Neural cell (in vitro differentiated cells): Measurements from ENCODE around the gene CDKL4. TPM values are rescaled to one million over a fixed set of nuclear protein-coding genes. Genes with fewer than 3 reads are reported as not detected.

Experiments used
- H2AFZ ChIP-seq: fragments of 200-600, 300-800 bp; sonication (generic), shearing (Covaris generic); 2 replicates; pipeline ENCODE4 v1.6.0; 2014; ENCODE audit warnings: low read depth, mild to moderate bottlenecking, antibody characterized with exemption, low read length, moderate library complexity
- H3F3A ChIP-seq: fragments of 200-600 bp; shearing (Covaris generic); 2 replicates; pipeline ENCODE4 v1.6.1; 2016; ENCODE audit warnings: mild to moderate bottlenecking, moderate library complexity, mixed read lengths, antibody characterized with exemption, low read length; ENCODE audit not compliant: insufficient read depth, poor library complexity, severe bottlenecking
- H3K27ac ChIP-seq: fragments of 200-600, 300-800 bp; sonication (generic), shearing (Covaris generic); 2 replicates; pipeline ENCODE4 v1.5.1; 2014; ENCODE audit warnings: mild to moderate bottlenecking, low read length, moderate library complexity
- H3K27me3 ChIP-seq: fragments of 300-800, 200-600 bp; sonication (generic), shearing (Covaris generic); 2 replicates; pipeline ENCODE4 v1.6.0; 2014; ENCODE audit warnings: mild to moderate bottlenecking, low read depth, low read length, moderate library complexity; ENCODE audit not compliant: insufficient read depth
- H3K36me3 ChIP-seq: fragments of 300-800, 200-600 bp; sonication (generic), shearing (Covaris generic); 2 replicates; pipeline ENCODE4 v1.5.1; 2014; ENCODE audit warnings: mild to moderate bottlenecking, antibody characterized with exemption, low read length, moderate library complexity; ENCODE audit not compliant: insufficient read depth
- H3K4me2 ChIP-seq: fragments of 300-800, 200-600 bp; sonication (generic), shearing (Covaris generic); 2 replicates; pipeline ENCODE4 v1.6.0; 2014; ENCODE audit warnings: mild to moderate bottlenecking, low read length
- H3K4me3 ChIP-seq: fragments of 300-800, 200-600 bp; sonication (generic), shearing (Covaris generic); 2 replicates; pipeline ENCODE4 v1.5.1; 2014; ENCODE audit warnings: mild to moderate bottlenecking, low read length, moderate library complexity
- H3K79me2 ChIP-seq: fragments of 200-600 bp; shearing (Covaris generic); replicated peaks from 2 replicates; pipeline ENCODE4 v1.6.0; 2014; ENCODE audit warnings: mild to moderate bottlenecking, low read length, moderate library complexity; ENCODE audit not compliant: insufficient read depth
- H3K9ac ChIP-seq: fragments of 300-800, 200-600 bp; sonication (generic), shearing (Covaris generic); 2 replicates; pipeline ENCODE4 v1.6.1; 2016; ENCODE audit warnings: mild to moderate bottlenecking, low read length, mixed read lengths
- H3K9me2 ChIP-seq: fragments of 200-600 bp; shearing (Covaris generic); 2 replicates; pipeline ENCODE4 v1.6.1; 2016; ENCODE audit warnings: mild to moderate bottlenecking, low read length, mixed read lengths; ENCODE audit not compliant: insufficient read depth
- H3K9me3 ChIP-seq: fragments of 200-600, 300-800 bp; sonication (generic), shearing (Covaris generic); 2 replicates; pipeline ENCODE4 v1.6.1; 2016; ENCODE audit warnings: mild to moderate bottlenecking, mixed run types, low read length, moderate library complexity, mixed read lengths
- H4K20me1 ChIP-seq: fragments of 200-600 bp; shearing (Covaris generic); 2 replicates; pipeline ENCODE4 v1.6.1; 2016; ENCODE audit warnings: mild to moderate bottlenecking, mixed run types; ENCODE audit not compliant: insufficient read depth
- EP300 ChIP-seq: fragments of 450-650 bp; conservative IDR thresholded peaks from 2 replicates; pipeline ENCODE4 v1.6.1; 2014; ENCODE audit warnings: antibody characterized with exemption, mild to moderate bottlenecking, moderate library complexity; ENCODE audit not compliant: poor library complexity, severe bottlenecking
- EZH2 ChIP-seq: fragments of 200-600, 300-800 bp; shearing (Covaris generic), sonication (generic); IDR thresholded peaks from 2 replicates; pipeline ENCODE4 v1.6.1; 2014; ENCODE audit warnings: antibody characterized with exemption, low read length, borderline replicate concordance, mild to moderate bottlenecking; ENCODE audit not compliant: insufficient read depth, poor library complexity, severe bottlenecking
- MXI1 ChIP-seq: fragments of 450-650 bp; conservative IDR thresholded peaks from 2 replicates; pipeline ENCODE4 v1.6.1; 2014; ENCODE audit warnings: antibody characterized with exemption, mild to moderate bottlenecking; ENCODE audit not compliant: poor library complexity, severe bottlenecking
- POLR2AphosphoS5 ChIP-seq: IDR thresholded peaks from 2 replicates; pipeline ENCODE4 v1.6.1; 2012
- RAD21 ChIP-seq: fragments of 450-650 bp; conservative IDR thresholded peaks from 2 replicates; pipeline ENCODE4 v1.6.1; 2014; ENCODE audit warnings: antibody characterized with exemption, mild to moderate bottlenecking, moderate library complexity
- SMC3 ChIP-seq: fragments of 450-650 bp; conservative IDR thresholded peaks from 2 replicates; pipeline ENCODE4 v1.6.1; 2014; ENCODE audit warnings: antibody characterized with exemption, mild to moderate bottlenecking, moderate library complexity; ENCODE audit not compliant: poor library complexity
- TAF1 ChIP-seq: IDR thresholded peaks from 2 replicates; pipeline ENCODE4 v1.6.1; 2012; ENCODE audit warnings: low read depth
- polyA plus RNA-seq: library from polyadenylated mRNA; depleted of rRNA; stranded (reverse); fragments of >200 nt; gene quantifications from 2 replicates; pipeline ENCODE4 v1.2.3, GENCODE V29; 2014
- TF ChIP-seq, protein P1 (sequence below): fragments of 450-650 bp; IDR thresholded peaks from 2 replicates; pipeline ENCODE4 v1.5.1; 2014; ENCODE audit warnings: antibody characterized with exemption, mild to moderate bottlenecking, moderate library complexity; ENCODE audit not compliant: poor library complexity, severe bottlenecking
- TF ChIP-seq, protein P2 (sequence below): IDR thresholded peaks from 2 replicates; pipeline ENCODE4 v1.6.1; 2012; ENCODE audit warnings: borderline replicate concordance

The CDKL4 gene
- polyA plus RNA-seq, 1 donor from 2014 or later, result not detected

DNA sequence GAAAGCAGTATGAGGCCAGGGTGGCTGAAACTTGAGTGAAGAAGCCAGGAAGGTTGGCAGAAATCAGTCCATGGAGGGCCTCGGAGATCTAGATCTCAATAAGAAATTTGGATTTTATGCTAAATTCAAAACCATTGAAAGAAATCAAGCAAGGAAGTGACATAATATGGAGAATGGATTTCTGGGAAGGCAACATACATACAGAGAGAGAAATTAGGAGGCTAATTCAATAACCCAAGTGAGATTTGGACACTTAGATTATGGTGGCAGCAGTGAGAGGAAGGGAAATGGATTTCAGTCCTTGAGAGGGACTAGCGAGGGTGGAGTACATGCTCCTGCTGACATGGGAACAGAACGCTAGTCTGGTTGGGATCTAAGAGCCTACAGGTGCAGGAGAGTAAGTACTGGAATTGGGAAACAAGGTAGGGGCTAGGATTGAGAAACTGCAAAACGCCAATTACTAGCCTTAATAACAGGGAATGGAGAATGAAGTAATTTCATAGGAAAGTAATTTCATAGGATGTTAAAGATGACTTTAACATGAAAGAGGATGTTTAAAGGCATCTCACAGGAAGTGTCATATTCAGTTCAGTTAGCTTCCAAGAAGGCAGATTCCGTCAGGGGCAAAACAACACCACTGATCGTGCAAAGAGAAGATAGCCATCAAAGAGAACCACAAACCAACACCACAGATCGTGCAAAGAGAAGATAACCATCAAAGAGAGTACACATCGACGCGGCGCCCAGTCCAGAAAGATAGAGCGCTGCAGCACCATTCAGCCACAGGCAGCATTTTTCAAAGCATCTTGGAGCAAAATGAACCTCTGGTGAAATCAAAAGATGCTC lies 27.2 kb downstream of the CDKL4 start:
- Histone ChIP-seq H3K27ac (no peak overlapping the region), H2AFZ (no peak overlapping the region), H3K36me3 (no peaks in the 10 kb centered on the region), H3K9me3 (no peaks in the 10 kb centered on the region), H3K4me2 (no peak overlapping the region), H3K9ac (no peak overlapping the region), H3K9me2 (no peaks in the 10 kb centered on the region), H3K4me3 (no peak overlapping the region), H3F3A (no peaks in the 10 kb centered on the region), H4K20me1 (no peaks in the 10 kb centered on the region), H3K79me2 (no peaks in the 10 kb centered on the region), H3K27me3 (no peaks in the 10 kb centered on the region)
- TF ChIP-seq TAF1, result no peak
- TF ChIP-seq, protein P1, sequence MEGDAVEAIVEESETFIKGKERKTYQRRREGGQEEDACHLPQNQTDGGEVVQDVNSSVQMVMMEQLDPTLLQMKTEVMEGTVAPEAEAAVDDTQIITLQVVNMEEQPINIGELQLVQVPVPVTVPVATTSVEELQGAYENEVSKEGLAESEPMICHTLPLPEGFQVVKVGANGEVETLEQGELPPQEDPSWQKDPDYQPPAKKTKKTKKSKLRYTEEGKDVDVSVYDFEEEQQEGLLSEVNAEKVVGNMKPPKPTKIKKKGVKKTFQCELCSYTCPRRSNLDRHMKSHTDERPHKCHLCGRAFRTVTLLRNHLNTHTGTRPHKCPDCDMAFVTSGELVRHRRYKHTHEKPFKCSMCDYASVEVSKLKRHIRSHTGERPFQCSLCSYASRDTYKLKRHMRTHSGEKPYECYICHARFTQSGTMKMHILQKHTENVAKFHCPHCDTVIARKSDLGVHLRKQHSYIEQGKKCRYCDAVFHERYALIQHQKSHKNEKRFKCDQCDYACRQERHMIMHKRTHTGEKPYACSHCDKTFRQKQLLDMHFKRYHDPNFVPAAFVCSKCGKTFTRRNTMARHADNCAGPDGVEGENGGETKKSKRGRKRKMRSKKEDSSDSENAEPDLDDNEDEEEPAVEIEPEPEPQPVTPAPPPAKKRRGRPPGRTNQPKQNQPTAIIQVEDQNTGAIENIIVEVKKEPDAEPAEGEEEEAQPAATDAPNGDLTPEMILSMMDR, result no peak
- TF ChIP-seq EZH2, result no peak
- TF ChIP-seq EP300, result no peak
- no peak for TF ChIP-seq POLR2AphosphoS5
- TF ChIP-seq, protein P2, sequence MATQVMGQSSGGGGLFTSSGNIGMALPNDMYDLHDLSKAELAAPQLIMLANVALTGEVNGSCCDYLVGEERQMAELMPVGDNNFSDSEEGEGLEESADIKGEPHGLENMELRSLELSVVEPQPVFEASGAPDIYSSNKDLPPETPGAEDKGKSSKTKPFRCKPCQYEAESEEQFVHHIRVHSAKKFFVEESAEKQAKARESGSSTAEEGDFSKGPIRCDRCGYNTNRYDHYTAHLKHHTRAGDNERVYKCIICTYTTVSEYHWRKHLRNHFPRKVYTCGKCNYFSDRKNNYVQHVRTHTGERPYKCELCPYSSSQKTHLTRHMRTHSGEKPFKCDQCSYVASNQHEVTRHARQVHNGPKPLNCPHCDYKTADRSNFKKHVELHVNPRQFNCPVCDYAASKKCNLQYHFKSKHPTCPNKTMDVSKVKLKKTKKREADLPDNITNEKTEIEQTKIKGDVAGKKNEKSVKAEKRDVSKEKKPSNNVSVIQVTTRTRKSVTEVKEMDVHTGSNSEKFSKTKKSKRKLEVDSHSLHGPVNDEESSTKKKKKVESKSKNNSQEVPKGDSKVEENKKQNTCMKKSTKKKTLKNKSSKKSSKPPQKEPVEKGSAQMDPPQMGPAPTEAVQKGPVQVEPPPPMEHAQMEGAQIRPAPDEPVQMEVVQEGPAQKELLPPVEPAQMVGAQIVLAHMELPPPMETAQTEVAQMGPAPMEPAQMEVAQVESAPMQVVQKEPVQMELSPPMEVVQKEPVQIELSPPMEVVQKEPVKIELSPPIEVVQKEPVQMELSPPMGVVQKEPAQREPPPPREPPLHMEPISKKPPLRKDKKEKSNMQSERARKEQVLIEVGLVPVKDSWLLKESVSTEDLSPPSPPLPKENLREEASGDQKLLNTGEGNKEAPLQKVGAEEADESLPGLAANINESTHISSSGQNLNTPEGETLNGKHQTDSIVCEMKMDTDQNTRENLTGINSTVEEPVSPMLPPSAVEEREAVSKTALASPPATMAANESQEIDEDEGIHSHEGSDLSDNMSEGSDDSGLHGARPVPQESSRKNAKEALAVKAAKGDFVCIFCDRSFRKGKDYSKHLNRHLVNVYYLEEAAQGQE, result no peak
- no peak for TF ChIP-seq MXI1
- no peak for TF ChIP-seq SMC3
- TF ChIP-seq RAD21, result no peak

DNA sequence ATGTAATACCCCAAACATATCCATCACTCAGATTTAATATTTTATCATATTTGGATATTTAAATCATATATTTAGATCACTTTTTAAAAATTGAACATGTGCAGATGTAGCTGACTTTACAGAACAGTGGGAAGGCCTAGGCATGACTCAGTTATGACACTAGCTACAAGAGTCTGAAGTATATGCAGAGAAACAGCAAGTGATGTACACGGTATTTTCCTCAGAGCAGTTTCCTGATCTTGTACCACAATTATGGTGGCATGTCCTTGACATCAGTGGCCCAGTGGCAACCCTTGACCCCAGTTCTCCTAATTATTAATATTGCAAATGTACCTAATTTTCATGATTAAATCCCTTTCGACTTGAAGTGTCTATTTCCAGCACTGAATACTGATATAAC lies 28.2 kb downstream of the CDKL4 start:
- no peaks in the 10 kb centered on the region for H3K9me2 ChIP-seq
- no peak overlapping the region for H3K9ac ChIP-seq
- no peaks in the 10 kb centered on the region for H3K27me3 ChIP-seq
- TF ChIP-seq EP300, result no peak
- TF ChIP-seq RAD21, result no peak
- no peak for TF ChIP-seq POLR2AphosphoS5
- TF ChIP-seq MXI1, result no peak
- TF ChIP-seq SMC3, result no peak
- TF ChIP-seq, protein P2, result no peak
- no peak for TF ChIP-seq TAF1
- TF ChIP-seq, protein P1, result no peak
- TF ChIP-seq EZH2, result no peak
- H3F3A ChIP-seq, result no peaks in the 10 kb centered on the region
- no peaks in the 10 kb centered on the region for H3K79me2 ChIP-seq
- no peaks in the 10 kb centered on the region for H3K36me3 ChIP-seq
- H3K27ac ChIP-seq, result no peak overlapping the region
- H4K20me1 ChIP-seq, result no peaks in the 10 kb centered on the region
- no peaks in the 10 kb centered on the region for H3K9me3 ChIP-seq
- no peak overlapping the region for H2AFZ ChIP-seq
- no peak overlapping the region for H3K4me2 ChIP-seq
- H3K4me3 ChIP-seq, result no peak overlapping the region
